GM19438 (cell line): ENCODE measurements around the gene UBIAD1.
A peak's percentile ranks its signal among the peaks of the same experiment; 100 is the strongest.

ENCODE experiments used
- ATAC-seq: cut with Tn5 transposase; IDR thresholded peaks from one replicate; pipeline ENCODE4 v1.9.1; 2021; ENCODE audit warnings: low read depth; ENCODE audit not compliant: unreplicated experiment

The UBIAD1 gene

DNA sequence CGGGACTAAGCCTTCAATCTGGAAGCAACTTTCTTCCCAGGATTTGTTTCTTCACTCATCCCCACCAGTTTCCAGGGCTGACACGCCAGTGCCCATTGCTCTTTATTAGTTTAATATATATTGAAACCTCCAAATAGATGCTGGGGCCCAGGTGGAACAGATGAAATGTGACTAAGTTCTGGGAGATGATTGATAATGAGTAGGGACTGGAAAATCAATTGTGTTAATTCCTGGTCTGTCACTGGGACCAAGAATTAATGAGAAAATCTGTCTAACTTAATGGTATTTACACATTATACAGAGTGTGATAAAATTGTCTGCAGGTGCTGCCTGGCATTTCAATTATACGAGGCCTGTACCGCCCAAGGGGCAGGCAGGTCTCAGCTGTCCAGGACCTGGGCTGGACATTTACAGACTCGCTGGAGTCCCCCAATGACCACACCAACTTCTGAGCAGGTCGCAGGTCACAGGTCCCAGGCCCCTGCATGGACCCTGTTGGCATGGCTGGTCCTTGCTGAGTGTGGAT lies 35.8 kb downstream of the UBIAD1 start:
- no peak for ATAC-seq

DNA sequence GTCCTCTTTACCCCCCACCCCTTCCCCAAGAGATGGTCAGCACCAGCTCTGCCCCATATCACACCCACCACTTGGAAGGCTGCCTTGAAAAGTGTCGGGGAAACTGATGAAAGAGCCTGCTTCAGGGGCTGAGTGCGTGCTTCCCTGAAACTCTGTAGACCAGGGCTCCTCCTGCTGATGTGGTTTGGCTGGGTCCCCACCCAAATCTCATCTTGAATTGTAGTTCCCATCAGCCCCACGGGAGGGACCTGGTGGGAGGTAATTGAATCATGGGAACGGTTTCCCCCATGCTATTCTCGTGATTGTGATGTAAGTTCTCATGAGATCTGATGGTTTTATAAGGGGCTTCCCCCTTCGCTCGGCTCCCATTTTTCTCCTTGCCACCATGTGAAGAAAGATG lies 36.4 kb downstream of the UBIAD1 start:
- no peak for ATAC-seq

DNA sequence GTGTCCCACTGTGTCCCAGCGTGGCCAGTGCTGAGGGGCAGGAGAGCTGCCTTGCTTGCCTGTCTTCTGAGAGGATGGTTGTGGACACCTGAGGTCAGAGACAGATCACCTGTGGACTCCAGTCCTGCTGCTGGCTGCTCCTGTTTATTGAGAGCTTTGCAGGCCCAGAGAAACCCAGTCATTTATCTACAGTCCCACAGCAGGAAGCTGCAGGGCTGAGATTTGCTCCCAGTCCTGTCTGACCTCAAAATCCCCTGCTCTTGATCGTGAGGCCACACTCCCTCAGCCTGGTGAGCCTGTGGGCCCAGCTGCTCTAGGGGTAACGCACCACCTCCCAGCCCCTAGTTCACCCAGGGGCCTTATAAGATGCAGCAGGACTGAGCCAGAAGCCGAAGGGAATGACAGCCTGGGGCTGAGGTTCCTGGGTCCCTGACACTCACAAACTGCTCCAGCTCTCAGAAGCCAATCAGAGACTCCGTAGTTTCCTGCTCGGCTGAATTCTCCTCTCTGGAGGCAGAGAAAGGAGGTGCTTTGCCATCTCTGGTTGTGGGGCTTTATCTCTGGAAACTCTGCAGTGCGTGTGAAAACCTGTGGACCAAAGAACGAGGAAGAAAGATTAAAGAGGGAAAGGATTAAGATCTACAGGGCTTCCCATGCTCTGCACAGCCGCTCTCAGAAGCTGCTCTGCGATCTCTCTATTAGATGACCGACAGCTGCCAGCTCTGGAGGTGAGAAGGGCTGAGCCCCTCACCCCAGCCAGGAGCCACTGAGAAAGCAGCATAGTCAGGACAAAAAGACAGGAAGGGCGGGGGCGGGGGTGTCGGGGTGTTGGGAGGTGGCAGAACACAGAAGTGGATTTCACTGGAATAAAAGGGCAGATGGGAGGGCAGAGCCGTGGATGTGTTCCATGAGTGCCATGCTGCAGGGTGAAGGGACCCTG lies 39.1 kb downstream of the UBIAD1 start:
- no peak for ATAC-seq

DNA sequence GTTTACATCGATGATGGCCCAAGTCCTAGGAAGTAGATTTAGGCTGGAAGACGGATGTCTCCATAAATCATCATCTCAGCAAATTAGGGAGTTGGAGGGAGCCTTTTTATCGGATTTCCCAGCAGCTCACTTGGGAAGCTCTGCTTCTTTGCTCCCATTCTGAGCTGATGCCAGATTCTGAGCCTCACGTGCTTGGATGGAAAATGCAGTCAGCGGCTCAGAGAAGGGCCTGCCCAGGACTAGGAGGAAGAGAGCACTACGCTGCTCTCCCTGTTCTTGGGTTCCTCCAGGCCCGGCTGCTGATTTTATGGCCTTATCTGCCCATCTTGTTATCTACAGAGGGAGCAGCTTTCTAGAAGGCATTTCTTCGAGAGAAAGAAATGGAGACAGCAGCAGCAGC lies 42.0 kb downstream of the UBIAD1 start:
- no peak for ATAC-seq

- ATAC-seq = no peak
These were observed 43.7 kb downstream of the UBIAD1 start for GRCh38 chr1:11316701-11317100.

GRCh38 chr1:11318982-11319381 lies 46.0 kb downstream of the UBIAD1 start:
- ATAC-seq = no peak

DNA sequence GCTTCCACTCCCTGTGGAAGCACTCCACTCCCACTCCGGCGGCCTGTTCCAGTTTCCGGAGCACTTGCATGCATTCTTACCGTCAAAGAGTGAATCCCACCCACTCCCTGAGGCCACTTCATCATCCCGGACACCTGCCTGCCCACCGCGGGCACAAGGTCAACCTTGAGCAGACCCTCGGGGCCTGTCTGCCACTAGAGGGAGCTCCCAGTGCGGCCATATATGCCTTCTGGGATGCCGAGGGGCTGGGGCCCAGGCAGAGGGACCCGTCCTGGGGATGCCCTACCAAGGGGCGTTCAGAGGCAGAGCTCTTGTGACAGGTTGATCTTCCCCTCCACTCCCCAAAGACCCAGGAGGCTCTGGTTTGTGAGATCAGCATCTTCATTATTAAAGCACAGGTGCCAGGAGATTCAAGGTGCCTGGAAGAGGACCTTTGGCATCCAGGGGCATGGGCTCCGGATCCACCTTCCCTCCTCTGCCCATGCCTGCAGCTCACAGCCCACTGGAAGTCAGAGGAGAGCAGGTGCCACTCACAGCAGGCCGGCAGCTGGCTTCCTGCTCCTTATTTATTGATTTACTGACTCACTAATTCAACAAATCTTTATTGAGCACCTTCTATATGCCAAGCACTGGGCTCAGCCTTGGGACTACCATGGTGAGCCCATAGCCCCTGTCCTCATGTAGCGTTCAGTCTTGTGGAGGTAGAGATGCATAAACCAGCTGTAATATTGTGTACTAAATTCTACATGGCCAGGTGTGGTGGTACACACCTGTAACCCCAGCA lies 47.3 kb downstream of the UBIAD1 start:
- no peak for ATAC-seq

DNA sequence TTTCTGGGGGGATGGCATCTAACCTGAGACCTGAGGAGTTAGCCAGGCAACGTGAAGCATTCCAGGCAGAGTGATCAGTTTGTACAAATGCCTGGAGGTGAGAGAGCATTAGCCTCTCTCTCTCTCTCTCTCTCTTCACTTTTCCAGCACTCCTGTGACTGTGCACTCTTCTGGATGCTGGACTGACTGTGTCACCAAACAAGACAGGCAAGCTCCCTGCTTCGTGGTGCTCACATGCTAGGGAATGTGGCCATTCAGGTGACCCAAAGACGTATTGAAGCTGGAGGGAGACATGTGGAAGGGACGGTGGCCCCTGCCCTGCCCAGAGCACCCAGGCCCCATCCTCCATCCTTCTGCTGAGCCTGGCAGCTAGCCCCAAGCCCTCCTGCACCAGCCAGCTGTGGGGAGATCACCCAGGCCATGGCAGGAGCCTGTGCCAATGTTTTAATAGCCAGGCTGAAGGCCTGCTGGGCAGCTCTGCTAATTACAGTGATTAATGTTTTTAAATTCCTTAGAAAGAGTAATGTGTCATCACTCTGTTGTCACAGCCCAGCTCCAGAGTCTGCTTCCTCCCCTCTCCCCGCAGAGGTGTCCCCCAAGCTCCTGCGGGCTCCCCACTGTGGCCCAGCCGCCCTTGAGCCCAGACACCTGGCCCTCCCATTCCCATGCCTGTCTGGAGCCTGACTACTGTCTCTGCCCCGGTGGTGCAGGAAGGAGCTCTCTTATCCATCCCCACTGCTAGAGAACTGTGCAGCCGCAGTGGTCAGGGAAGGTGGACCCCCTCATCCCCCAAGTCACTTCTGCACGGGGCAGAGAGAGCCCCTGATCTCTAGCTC lies 48.9 kb downstream of the UBIAD1 start:
- ATAC-seq = no peak

DNA sequence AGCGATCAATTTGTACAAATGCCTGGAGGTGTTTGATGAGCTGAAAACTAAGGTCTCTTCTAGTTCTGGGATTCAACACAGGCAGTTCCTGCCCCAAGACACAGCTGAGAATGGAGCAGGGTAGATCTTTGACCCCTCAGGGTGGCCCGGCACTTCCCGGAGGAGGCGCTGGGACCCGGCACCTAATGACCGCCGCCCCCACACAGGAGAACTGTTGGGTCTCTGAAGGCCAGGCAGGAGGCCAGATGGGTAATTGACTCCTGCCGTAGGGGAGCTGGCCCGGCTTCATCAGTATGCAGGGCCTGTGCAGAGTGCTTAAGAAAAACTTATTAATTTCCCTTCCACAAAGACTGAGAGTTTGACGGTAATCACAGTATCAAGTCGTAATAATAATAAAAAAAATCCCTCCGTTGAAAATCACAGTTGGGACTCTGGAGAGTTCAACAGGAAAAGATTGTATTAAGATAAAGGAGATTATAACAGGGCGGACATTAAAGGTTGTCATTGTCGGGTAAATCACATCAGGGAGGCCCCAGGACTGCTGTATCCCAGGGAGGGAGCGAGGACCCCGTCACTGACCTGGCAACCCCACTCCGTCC lies 51.7 kb downstream of the UBIAD1 start:
- ATAC-seq = no peak

DNA sequence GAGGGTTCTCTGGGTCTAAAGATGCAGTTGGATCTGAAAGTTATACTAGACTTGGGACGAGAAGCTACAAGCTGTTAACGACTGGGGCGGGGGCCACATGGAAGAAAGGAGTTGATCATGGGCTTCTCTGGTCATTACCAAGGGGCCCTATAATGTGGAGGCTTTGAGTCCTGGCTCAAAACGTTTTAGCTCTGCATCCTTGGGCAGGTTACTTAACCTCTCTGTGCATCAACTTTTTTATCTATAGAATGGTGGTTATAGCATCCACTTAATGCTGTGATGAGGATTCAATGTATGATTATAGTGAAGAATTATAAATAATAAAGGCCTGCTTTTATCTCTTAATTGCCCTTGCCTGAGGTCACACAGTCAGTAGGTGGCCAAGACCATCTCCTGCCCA lies 53.1 kb downstream of the UBIAD1 start:
- no peak for ATAC-seq

DNA sequence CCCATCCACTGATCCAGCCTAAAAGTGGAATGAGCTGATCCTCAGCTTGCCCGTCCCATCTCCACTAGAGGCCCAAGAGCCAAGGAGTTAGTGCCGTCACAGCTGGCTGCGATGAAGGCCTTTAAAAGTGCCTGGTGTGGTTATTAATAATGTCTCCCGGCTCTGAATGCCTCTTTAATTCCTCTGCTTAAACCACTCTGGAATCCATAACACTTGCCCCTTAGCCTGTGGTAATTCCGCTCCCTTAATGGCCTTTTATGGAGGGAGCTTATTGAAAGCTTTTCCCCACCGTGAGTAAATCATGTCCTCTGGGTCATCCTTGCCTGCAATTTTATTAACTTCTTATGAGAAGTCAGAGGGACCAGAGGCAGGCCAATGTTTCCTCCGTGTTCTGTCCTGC lies 55.4 kb downstream of the UBIAD1 start:
- no peak for ATAC-seq

DNA sequence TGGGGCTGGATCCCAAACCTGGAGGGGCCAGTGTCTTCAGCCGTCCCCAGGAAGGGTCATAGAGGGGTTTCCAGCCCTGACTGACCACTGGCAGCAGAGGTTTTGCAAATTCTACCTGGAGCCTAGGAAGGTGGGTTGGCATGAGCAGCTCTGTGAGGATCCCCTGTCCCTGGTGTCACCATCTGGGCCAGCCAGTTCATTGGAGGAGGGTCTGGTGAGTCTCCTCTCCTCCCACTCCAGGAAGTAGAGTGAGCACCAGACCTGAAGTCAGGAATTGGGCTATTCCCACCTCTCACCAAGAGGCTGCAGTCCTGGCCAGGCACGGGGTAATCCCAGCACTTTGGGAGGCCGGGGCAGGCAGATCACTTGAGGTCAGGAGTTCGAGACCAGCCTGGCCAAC lies 57.4 kb downstream of the UBIAD1 start:
- ATAC-seq = no peak

- ATAC-seq = no peak
These were observed 58.3 kb downstream of the UBIAD1 start for GRCh38 chr1:11331036-11331944.

DNA sequence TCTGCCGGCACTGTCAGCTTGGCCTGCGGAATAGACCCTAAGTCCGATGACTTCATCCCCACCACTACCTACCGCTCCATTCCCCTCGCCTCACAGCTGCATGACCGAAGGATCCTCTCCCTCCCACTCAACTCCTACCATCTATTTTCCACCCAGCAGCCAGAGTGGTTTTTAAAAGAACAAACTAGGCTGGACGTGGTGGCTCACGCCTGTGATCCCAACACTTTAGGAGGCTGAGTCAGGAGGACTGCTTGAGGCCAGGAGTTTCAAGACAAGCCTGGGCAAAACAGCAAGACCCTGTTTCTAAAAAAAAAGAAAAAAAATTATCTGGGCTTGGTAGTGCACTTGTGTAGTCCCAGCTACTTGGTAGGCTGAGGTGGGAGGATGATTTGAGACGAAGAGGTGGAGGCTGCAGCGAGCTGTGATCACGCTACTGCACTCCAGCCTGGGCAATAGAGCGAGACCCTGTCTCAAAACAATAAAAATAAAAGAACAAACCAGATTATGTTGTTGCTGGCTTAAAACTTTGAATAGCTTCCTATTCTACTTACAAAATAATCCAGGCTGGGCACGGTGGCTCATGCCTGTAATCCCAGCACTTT lies 59.0 kb downstream of the UBIAD1 start:
- no peak for ATAC-seq

- ATAC-seq = no peak
These were observed 60.6 kb downstream of the UBIAD1 start for GRCh38 chr1:11333631-11334030.

GRCh38 chr1:11334261-11334804 lies 61.3 kb downstream of the UBIAD1 start:
- ATAC-seq = no peak

GRCh38 chr1:11334821-11335220 lies 61.8 kb downstream of the UBIAD1 start:
- no peak for ATAC-seq

DNA sequence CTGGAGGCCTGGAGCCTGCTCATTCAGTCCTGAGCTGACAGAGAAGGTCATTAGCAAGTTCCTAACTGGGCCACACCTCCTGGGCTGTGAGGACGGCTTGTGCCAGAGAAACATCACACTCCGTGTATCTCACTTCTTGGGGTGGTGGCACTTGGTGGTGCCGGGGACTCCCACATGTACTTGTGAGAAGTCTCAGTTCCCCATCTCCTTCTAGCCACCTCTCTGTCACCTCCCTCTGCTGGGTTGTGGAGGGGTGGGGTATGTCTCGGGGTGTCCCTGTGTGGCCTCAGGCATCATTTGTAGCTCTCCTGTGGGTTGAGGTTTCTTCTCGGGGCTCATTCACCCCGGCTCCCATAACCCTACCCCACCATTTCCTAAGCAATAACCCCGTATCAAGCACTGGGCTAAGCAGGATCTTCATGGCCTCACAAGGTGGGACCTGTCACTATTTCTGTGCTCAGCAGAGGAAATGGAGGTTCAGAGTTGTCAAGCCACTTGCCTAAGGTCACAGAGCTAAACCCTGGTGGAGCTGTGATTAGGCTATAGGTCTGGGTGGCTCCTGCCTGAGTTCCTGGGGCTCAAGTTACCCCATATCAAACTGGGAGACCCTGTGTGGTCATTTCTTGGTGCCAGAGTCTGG lies 62.5 kb downstream of the UBIAD1 start:
- peak; percentile 75 for ATAC-seq
